Stimulated activated CD4-positive, alpha-beta T cell treated with anti-CD3 and anti-CD28 coated beads, Interleukin-1b, Interleukin-23, amount 100 ng/mL, for 4 hours (primary cell): ENCODE results near the gene KRI1.
A peak's percentile ranks its signal among the peaks of the same experiment; 100 is the strongest.
"Not testable (repeated sequence)": the region's sequence is repeated elsewhere in the genome, so short reads cannot be mapped to it uniquely, and the experiment has no call there.

ENCODE experiments used
- DNase-seq, 2 donors: peaks; one replicate each; pipeline ENCODE4 v3.0.0-alpha.2; 2020; ENCODE audit warnings: low read depth in 2 of 2

Gene KRI1

DNA sequence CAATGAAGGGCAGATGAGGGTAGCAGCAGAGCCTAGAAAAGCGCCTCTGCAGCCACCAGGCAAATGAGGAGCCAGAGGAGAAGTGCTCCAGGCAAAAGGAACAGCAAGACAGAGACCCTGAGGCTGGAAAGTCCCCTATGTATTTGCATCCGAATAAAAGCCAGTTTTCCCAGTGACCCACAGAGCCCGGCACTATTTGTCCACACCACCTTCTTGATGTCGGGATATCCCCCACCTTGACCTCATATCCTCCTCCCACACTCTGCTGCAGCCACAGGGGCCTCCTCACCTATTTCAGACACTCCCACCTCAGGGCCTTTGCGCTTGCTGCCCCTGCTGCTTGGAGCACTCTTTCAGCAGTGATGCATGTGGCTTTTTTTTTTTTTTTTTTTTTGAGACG is 15.5 kb downstream of the KRI1 start:
- no peak for DNase-seq

GRCh38 chr19:10549733-10550132 is 16.1 kb downstream of the KRI1 start:
- no peak for DNase-seq

DNA sequence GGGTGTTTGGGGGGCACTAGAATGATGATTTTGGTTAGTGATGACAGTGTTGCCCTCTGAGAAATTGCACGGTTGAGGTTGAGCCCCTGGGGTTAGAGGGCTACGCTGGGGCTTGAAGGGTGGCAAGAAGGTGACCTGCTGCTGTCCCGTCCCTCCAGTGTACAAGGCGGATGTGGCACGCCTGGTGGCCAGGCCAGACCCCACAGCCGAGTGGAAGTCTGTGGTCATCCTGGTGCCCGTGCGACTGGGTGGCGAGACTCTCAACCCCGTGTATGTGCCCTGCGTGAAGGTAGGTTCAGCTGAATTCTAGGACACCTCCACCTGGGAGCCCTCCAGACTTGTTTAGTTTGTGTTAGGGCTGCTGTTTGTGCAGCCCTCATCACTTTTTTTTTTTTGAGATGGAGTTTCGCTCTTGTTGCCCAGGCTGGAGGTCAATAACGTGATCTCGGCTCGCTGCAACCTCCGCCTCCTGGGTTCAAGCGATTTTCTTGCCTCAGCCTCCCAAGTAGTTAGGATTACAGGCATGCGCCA is 17.0 kb downstream of the KRI1 start:
- DNase-seq = no peak

DNA sequence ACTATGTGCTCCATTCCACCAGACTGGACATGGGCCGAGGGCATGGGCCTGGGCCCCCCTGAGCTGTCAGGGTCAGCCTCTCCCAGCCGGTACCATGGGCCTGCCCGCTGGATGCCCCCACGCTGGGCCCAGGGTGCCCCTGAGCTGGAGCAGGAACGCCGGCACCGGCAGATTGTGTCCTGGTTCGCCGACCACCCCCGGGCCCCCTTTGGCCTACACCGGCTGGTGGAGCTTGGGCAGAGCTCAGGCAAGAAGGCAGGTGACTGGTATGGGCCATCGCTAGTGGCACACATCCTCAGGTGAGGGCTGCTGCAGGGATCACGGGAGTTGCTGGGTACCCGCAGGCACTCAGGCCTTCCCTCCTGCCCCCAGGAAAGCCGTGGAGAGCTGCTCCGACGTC is 19.0 kb downstream of the KRI1 start:
- DNase-seq = no peak

- DNase-seq = no peak
Observed at GRCh38 chr19:10544753-10545251, 21.0 kb downstream of the KRI1 start.

GRCh38 chr19:10544242-10544752 is 21.5 kb downstream of the KRI1 start:
- no peak for DNase-seq

- peak; percentile 66 to 79 for DNase-seq
Observed at GRCh38 chr19:10543420-10544241, 22.2 kb downstream of the KRI1 start, which contains the start of gene ATG4D. TSS of gene ATG4D (plus strand) at chr19:10543904. CDS start at chr19:10544091, 187 bp downstream.

DNA sequence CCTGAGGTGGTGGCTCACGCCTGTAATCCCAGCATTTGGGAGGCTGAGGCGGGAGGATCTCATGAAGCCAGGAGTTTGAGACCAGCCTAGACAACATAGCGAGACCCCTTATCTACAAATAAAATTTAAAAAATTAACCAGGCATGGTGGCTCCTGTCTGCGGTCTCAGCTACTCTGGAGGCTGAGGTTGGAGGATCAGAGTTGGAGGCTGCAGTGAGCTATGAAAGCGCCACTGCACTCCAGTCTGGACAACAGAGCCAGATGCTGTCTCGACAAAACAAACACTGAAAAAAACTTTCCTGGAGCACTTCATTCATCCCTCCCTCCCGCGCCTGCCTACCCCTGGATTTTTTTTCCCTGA is 22.8 kb downstream of the KRI1 start:
- DNase-seq = no peak

DNA sequence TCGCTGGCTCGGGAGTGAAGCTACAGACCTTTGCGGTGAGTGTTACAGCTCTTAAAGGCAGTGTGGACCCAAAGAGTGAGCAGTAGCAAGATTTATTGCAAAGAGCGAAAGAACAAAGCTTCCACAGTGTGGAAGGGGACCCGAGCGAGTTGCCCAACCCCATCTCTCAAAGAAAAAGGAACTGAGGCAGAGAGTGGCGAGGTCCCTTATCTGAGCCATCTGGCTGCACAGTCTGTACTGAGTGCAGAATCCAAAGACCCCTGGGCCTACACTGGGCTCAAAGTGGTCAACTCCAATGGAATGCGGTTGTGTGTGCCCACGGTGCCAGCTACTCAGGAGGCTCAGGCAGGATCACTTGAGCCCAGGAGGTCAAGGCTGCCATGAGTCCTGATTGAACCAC is 26.8 kb downstream of the KRI1 start:
- not testable (repeated sequence) for DNase-seq

- DNase-seq = no peak
Observed at GRCh38 chr19:10538204-10538983, 27.4 kb downstream of the KRI1 start.

GRCh38 chr19:10537668-10538067 is 28.1 kb downstream of the KRI1 start:
- DNase-seq = no peak

DNA sequence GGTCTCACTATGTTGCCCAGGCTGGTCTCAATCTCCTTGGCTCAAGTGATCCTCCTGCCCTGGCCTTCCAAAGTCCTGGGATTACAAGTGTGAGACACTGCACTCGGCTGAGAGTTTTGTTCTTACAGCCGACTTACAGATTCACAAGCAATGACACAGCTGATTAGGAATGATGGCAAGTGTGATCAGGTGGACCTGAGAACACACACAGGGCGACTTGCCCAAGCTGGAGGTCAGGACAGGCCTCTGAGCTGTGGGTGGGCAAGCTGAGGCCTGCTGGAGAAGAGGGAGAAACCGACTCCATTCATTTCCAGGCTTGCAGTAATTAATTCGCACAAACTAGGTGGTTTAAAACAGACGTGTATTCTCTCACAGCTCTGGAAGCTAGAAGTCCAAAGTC is 30.2 kb downstream of the KRI1 start:
- DNase-seq = no peak

- no peak for DNase-seq
Observed at GRCh38 chr19:10533646-10534386, 32.0 kb downstream of the KRI1 start.

- no peak for DNase-seq
Observed at GRCh38 chr19:10532457-10532856, 33.4 kb downstream of the KRI1 start.

DNA sequence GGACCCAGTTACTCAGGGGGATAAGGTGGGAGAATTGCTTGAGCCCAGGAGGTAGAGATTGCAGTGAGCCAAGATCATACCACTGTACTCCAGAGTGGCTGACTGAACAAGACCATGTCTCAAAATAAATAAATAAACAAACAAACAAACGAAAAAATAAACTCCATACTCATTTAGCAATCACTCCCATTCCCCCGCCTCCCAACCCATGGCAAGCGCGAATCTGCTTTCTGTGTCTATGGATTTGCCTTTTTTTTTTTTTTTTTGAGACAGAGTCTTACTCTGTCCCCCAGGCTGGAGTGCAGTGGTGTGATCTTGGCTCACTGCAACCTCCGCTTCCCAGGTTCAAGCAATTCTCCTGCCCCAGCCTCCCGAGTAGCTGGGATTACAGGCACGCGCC is 38.9 kb downstream of the KRI1 start:
- not testable (repeated sequence) for DNase-seq

DNA sequence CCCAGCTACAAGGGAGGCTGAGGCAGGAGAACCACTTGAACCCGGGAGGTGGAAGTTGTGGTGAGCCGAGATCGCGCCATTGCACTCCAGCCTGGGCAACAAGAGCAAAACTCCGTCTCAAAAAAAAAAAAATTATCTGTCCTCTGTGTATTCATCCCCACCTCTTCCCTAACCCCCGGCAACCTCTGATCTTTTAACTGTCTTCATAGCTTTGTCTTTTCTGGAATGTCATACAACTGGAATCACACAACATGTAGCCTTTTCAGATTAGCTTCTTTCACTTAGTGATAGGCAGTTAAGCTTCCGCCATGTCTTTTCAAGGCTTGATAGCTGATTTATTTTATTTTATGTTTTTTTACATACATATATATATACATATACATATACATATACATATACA is 40.2 kb downstream of the KRI1 start:
- DNase-seq = no peak

GRCh38 chr19:10523135-10523636 is 42.6 kb downstream of the KRI1 start:
- no peak for DNase-seq

DNA sequence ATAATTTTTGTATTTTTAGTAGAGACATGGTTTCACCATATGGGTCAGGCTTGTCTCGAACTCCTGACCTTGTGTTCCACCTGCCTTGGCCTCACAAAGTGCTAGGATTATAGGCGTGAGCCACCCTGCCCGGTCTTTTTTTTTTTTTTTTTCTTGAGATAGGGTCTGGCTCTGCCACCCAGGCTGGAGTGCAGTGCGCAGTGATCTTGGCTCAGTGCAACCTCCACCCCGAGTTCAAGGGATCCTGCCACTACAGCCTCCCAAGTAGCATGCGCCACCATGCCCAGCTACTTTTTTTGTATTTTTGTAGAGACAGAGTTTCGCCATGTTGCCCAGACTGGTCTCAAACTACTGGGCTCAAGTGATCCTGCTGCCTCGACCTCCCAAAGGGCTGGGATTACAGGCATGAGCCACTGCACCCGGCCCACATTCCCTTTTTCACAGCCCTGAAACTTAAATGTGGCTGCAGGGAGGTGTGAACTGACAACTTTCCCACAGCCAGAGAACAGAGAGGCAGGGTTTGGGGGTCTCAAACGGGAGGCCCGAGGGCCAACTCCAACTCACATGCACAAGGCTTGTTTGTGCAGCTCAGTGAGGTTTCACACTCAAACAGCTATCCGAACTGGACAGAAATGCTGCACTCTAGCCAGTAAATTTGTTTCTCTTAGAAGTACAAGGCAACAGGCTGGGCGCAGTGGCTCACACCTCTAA is 44.2 kb downstream of the KRI1 start:
- no peak for DNase-seq

GRCh38 chr19:10520652-10521318 is 45.0 kb downstream of the KRI1 start:
- no peak for DNase-seq

GRCh38 chr19:10519421-10519820 is 46.4 kb downstream of the KRI1 start:
- DNase-seq = no peak
